ENCODE data around the gene JAG2.

Gene JAG2

DNA sequence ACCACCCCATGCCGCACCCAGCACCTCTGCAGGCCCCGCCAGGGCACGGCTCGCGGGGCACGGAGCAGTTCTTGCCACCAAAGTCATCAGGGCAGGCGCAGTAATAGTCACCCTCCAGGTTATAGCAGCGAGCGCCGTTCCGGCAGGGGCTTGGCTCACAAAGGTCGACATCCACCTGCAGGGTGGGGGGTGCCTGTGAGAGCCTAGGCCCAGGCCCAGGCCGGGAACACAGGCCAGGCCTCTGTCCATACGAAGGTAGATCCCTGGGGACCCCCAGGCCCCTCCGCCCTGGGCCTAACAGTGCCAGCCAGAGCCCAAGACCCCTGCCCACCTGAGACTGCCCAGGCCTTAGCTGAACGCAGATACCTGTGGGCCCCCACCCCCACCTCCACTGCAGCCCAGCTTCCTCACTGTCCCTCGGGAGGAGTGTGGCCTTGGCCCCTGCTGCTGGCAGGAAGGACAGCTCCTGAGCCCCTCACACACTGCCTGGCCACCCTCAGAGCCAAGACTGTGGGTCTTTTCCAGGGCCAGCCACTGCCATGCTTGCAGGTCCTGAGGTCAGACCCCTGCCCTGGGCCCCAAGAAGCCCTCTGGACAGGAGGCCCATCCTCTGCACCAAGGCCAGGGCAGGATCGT is 19.3 kb downstream of the JAG2 start:
- TF ChIP-seq, protein P1, sequence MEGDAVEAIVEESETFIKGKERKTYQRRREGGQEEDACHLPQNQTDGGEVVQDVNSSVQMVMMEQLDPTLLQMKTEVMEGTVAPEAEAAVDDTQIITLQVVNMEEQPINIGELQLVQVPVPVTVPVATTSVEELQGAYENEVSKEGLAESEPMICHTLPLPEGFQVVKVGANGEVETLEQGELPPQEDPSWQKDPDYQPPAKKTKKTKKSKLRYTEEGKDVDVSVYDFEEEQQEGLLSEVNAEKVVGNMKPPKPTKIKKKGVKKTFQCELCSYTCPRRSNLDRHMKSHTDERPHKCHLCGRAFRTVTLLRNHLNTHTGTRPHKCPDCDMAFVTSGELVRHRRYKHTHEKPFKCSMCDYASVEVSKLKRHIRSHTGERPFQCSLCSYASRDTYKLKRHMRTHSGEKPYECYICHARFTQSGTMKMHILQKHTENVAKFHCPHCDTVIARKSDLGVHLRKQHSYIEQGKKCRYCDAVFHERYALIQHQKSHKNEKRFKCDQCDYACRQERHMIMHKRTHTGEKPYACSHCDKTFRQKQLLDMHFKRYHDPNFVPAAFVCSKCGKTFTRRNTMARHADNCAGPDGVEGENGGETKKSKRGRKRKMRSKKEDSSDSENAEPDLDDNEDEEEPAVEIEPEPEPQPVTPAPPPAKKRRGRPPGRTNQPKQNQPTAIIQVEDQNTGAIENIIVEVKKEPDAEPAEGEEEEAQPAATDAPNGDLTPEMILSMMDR (IDR thresholded peaks at IDR 0.05; ENCODE audit: extremely low read depth, missing control alignments), result no peak
- no peak for DNase-seq (ENCODE audit: low spot score)

DNA sequence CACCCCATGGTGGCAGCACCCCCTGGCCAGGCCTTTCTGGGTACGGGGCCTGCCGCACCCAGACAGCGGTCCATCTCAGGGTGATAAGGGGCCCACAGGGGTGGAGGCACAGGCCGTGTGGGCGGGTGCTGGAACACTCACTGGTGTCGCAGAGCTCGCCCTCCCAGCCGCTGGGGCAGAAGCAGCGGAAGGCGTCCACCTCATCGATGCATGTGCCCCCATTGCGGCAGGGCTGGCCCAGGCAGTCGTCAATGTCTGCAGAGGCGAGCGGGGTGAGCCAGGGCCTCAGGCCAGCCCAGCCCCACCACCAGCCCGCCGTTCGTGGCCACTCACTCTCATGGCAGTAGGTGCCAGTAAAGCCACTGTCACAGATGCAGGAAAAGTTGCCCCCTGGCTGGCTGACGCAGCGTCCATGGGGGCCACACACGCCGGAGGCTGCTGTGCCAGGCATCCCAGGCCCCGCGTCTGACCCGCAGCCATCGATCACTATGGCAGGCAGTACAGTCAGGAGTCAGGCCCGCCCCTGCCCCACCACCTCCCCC is 19.9 kb downstream of the JAG2 start:
- TF ChIP-seq, protein P1 (IDR thresholded peaks at IDR 0.05; ENCODE audit: extremely low read depth, missing control alignments), result no peak
- no peak for DNase-seq (ENCODE audit: low spot score)

DNA sequence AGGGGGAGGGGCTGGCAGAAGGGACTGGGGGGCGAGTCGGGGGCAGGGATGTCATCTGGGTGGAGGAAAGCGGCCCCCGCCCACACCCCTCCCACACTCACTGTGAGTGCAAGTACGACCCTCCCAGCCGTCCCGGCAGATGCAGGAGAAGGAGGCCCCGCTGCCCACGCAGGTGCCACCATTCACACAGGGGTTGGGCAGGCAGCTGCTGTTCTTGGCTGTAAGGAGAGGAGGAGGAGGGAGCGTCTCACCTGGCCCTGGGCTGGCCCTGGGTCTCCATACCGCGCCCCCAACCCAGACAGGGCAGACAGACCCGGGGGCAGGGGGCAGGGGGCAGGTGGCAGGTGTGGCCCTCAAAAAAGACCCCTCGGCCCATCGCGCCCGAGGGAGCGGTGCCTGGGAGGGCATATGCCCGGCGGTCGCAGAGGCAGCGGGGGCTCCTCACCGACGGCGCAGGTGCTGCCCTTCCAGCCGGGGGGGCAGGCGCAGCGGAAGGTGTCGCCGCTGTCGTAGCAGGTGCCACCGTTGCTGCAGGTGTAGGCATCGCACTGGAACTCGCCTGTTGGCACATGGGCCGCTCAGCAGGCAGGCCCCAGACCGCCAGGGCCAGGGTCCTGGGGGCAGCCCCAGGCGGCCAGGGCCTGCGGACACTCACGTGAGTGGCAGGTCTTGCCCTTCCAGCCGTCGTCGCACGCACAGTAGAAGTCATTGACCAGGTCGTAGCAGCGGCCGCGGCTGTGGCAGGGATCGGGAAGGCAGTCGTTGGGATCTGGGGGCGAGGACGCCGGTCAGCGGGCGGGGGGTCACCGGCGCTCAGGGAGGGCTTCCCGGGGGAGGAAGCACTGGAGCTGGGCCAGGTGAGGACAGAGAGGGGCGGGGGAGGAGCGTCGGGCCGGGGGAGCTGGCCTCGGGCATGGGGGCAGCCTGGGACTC is 20.6 kb downstream of the JAG2 start:
- TF ChIP-seq, protein P1 (IDR thresholded peaks at IDR 0.05; ENCODE audit: extremely low read depth, missing control alignments), result no peak
- DNase-seq (ENCODE audit: low spot score), result no peak

DNA sequence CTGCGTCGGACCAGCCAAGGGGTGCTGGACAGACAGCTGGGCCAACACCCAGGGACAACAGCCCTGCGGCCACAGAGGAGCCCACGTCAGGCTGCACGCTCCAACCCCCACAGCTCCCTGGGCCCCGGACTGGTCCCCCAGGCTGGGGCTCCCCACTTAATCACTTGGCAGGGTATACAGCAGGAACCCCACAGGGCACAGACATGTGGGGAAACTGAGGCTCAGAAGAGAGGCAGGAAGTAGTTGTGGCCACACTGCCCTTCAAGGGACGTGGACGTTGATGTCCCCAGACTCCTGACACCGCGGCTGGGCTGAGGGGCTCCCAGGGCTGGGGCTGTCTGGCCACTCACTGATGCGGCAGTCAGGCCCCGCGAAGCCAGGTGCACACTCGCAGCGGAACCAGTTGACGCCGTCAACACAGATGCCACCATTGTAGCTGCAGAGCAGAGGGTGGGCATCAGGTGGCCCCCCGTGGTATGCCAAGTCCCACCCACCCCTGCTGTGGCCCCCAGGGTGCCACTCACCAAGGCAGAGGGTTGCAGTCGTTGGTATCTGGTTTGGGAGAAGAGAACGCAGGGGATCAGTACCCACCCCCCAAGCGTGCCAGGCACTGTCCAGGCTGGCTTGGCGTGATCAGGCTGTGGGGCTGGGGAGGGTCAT is 21.5 kb downstream of the JAG2 start:
- TF ChIP-seq, protein P1 (IDR thresholded peaks at IDR 0.05; ENCODE audit: extremely low read depth, missing control alignments), result no peak
- DNase-seq (ENCODE audit: low spot score), result no peak

DNA sequence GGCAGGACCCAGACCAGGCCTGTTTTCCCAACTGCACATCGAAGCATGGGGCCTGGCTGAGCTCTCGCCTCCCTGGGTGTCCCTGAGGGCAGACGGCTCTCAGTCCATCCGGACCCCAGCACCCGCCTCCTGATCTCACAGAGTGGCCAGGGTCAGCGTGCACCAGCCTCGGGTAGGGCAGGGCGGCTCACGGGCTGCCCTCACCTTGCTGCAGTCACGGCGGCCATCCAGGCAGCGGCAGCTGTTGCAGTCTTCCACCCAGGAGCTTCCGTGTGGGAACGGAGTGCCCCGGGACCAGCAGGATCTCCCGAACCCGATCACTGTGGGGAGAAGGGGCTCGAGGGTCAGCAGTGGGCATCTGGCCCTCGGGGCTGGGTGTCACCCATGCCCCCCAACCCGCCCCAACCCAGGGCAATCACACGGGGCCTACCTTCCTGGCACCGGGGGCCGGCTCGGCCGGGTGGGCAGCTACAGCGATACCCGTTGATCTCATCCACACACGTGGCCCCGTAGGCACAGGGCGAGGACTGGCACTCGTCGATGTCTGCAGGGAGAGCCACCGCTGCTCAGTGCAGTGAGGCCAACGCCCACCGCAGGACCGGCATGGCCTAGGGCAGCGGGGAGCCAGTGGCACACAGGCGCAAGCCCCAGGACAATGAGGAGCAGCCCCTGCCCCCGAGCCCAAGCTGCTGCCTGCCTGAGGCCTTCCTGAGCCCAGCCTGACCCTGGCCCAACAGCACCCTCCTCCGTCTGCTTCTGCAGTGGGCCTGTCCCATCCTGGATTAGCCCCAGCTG is 22.2 kb downstream of the JAG2 start:
- TF ChIP-seq, protein P1 (IDR thresholded peaks at IDR 0.05; ENCODE audit: extremely low read depth, missing control alignments), result no peak
- no peak for DNase-seq (ENCODE audit: low spot score)

DNA sequence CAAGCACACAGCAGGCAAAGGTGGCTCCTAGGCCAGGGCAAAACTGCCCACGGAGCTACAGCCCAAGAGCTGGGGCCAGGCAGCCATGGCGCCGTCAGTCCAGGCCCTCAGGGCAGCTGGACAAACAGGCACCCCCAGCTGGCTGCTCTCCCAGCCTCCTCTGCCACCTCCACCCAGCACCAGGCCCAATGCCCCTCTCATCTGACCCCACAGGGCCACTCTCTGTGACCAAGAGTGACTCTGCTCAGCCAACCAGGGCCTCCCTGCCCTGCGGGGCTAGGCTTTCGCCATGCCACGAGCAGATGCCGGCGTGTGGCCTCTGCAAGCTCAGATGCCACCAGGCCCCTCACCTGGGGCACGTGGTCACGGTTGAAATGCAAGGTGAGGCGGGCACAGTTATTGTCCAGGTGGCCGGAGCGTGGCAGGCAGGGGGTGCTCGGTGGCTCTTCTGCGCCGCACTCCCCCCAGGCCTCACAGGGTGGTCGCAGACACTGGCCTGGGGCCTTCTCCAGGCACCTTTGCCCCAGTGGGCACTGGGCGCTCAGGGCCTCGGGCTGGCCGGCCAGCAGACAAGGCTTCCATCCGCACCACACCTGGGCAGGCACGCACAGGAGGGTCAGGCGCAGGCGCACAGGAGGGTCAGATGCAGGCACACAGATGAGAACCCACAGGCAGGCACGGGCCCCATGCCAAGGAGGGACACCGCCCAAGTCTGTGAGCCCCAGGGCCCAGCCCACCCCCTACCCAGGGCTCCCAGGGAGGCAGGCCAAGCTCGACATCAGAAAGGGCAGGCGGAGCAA is 23.0 kb downstream of the JAG2 start:
- no peak for DNase-seq (ENCODE audit: low spot score)
- TF ChIP-seq, protein P1 (IDR thresholded peaks at IDR 0.05; ENCODE audit: extremely low read depth, missing control alignments), result no peak
